Keratinocyte (primary cell): ENCODE measurements around the gene TSTD1. TPM values are rescaled to one million over a fixed set of nuclear protein-coding genes. Genes with fewer than 3 reads are reported as not detected.

ENCODE experiments used
- DNase-seq: peaks from one replicate; pipeline ENCODE4 v3.0.0-alpha.2; 2011; ENCODE audit warnings: low read depth, missing footprints, low spot score
- FAIRE-seq: peaks from 2 replicates; lab custom pipeline; 2011; peaks lifted over from hg19 to GRCh38; lab: Jason Lieb, UNC
- H2AFZ ChIP-seq: 2 replicates; pipeline ENCODE4 v1.6.0; 2012; ENCODE audit warnings: low read length, control low read depth, inconsistent platforms; ENCODE audit not compliant: control insufficient read depth
- H3K27ac ChIP-seq: 2 replicates; pipeline ENCODE4 v1.5.1; 2011; ENCODE audit warnings: low read length; ENCODE audit not compliant: control insufficient read depth, insufficient read depth
- H3K27me3 ChIP-seq: 3 replicates; pipeline ENCODE4 v1.6.0; 2011; ENCODE audit warnings: low read length; ENCODE audit not compliant: control insufficient read depth, insufficient read depth; ENCODE audit errors: extremely low read depth
- H3K36me3 ChIP-seq, 2 experiments: 2 replicates in 1 of 2; 3 replicates in 1 of 2; pipeline ENCODE4 v1.5.1; 2011; ENCODE audit warnings: low read length in 2 of 2, mild to moderate bottlenecking in 1 of 2; ENCODE audit not compliant: control insufficient read depth in 2 of 2, insufficient read depth in 2 of 2; ENCODE audit errors: extremely low read depth in 1 of 2
- H3K4me1 ChIP-seq: 3 replicates; pipeline ENCODE4 v1.5.1; 2011; ENCODE audit warnings: low read length; ENCODE audit not compliant: control insufficient read depth, insufficient read depth; ENCODE audit errors: extremely low read depth
- H3K4me2 ChIP-seq: 3 replicates; pipeline ENCODE4 v1.6.0; 2011; ENCODE audit warnings: low read depth, low read length; ENCODE audit not compliant: control insufficient read depth, insufficient read depth; ENCODE audit errors: extremely low read depth
- H3K4me3 ChIP-seq, 3 experiments: fragments of 200-600 bp in 1 of 3; sonication (generic) in 1 of 3; 2 replicates in 2 of 3; 3 replicates in 1 of 3; pipeline ENCODE4 v1.5.1; 2011 to 2016; ENCODE audit warnings: low read length in 3 of 3, mild to moderate bottlenecking in 3 of 3, control low read depth in 2 of 3, inconsistent platforms in 1 of 3, low read depth in 1 of 3, mixed read lengths in 1 of 3, mixed run types in 1 of 3, moderate library complexity in 1 of 3; ENCODE audit not compliant: control insufficient read depth in 2 of 3, insufficient read depth in 2 of 3; ENCODE audit errors: extremely low read depth in 1 of 3
- H3K79me2 ChIP-seq: 2 replicates; pipeline ENCODE4 v1.6.0; 2012; ENCODE audit warnings: low read length; ENCODE audit not compliant: control insufficient read depth, insufficient read depth
- H3K9ac ChIP-seq: 3 replicates; pipeline ENCODE4 v1.6.0; 2011; ENCODE audit warnings: low read length; ENCODE audit not compliant: control insufficient read depth, insufficient read depth; ENCODE audit errors: extremely low read depth
- H3K9me1 ChIP-seq: 3 replicates; pipeline ENCODE4 v1.6.0; 2011; ENCODE audit warnings: low read length; ENCODE audit not compliant: control insufficient read depth, insufficient read depth; ENCODE audit errors: extremely low read depth
- H3K9me3 ChIP-seq: 2 replicates; pipeline ENCODE4 v1.5.1; 2012; ENCODE audit warnings: low read depth, low read length; ENCODE audit not compliant: control insufficient read depth
- H4K20me1 ChIP-seq: 3 replicates; pipeline ENCODE4 v1.6.0; 2011; ENCODE audit warnings: low read length; ENCODE audit not compliant: control insufficient read depth, insufficient read depth; ENCODE audit errors: extremely low read depth
- CTCF ChIP-seq, 3 experiments: IDR thresholded peaks in 1 of 3; conservative IDR thresholded peaks in 1 of 3; optimal IDR thresholded peaks in 1 of 3; 2 replicates in 2 of 3; 3 replicates in 1 of 3; pipeline versions ENCODE3 to v1.5.1; 2011; ENCODE audit warnings: low read length in 3 of 3, mild to moderate bottlenecking in 3 of 3, moderate library complexity in 2 of 3, control low read depth in 1 of 3, inconsistent platforms in 1 of 3; ENCODE audit not compliant: insufficient read depth in 2 of 3; ENCODE audit errors: extremely low read depth in 1 of 3
- EZH2 ChIP-seq: IDR thresholded peaks from one replicate; pipeline ENCODE4 v1.6.1; 2012; ENCODE audit warnings: inconsistent platforms, mild to moderate bottlenecking, low read length, moderate library complexity
- dilution Hi-C: fragments of 300-500 bp; cut with MboI; formaldehyde crosslinking; loops from one replicate; pipeline ENCODE4 v1.7.0; 2020; ENCODE audit warnings: low sequenced_read_pairs; ENCODE audit not compliant: extremely low pct_ligation_motif_present
- polyA plus RNA-seq, 5 experiments: library from polyadenylated mRNA; depleted of rRNA in 3 of 5; stranded (reverse) in 3 of 5; stranded (forward) in 1 of 5; unstranded in 1 of 5; fragments of >200 nt; gene quantifications; 1 replicate in 1 of 5; 2 replicates in 3 of 5; 3 replicates in 1 of 5; pipeline versions ENCODE4 v1.2.1 to v1.2.3, GENCODE V29; 2011 to 2012; ENCODE audit warnings: missing spikeins in 2 of 5, low read depth in 1 of 5, low replicate concordance in 1 of 5

The TSTD1 gene
- polyA plus RNA-seq, 1 donor (not counting 4 experiments of a cell fraction or from before 2014, with no cell fraction given), result 106 TPM

- Histone ChIP-seq H3K9ac (no peak overlapping the region), H3K4me2 (no peak overlapping the region), H3K4me3 (no peak overlapping the region), H2AFZ (no peak overlapping the region), H3K36me3 (no peaks in the 10 kb centered on the region), H3K9me3 (no peaks in the 10 kb centered on the region), H3K9me1 (peaks cover 2% of the 10 kb centered on the region), H3K27me3 (no peaks in the 10 kb centered on the region), H3K4me1 (peaks cover 28% of the 10 kb centered on the region), H3K27ac (no peak overlapping the region), H4K20me1 (no peaks in the 10 kb centered on the region), H3K79me2 (no peaks in the 10 kb centered on the region)
- dilution Hi-C loops, result no loop called here
- no peak for FAIRE-seq
- TF ChIP-seq CTCF (optimal IDR thresholded peaks at IDR 0.05 in 1 of 3, IDR thresholded peaks at IDR 0.05 in 1 of 3, conservative IDR thresholded peaks at IDR 0.05 in 1 of 3; ENCODE audit: extremely low read depth in 1 of 3, insufficient read depth in 2 of 3, low read length in 3 of 3) (no peak), EZH2 (no peak)
- no peak for DNase-seq
Measured at GRCh38 chr1:161069241-161069640, 30.5 kb upstream of the TSTD1 start.

- Histone ChIP-seq H3K9ac (no peak overlapping the region), H3K9me3 (no peaks in the 10 kb centered on the region), H4K20me1 (no peaks in the 10 kb centered on the region), H3K4me1 (peaks cover 21% of the 10 kb centered on the region), H3K79me2 (no peaks in the 10 kb centered on the region), H3K27ac (no peak overlapping the region), H3K4me2 (no peak overlapping the region), H3K36me3 (no peaks in the 10 kb centered on the region), H3K4me3 (no peak overlapping the region), H2AFZ (peak overlapping the region; percentile 61), H3K9me1 (peaks cover 2% of the 10 kb centered on the region), H3K27me3 (no peaks in the 10 kb centered on the region)
- dilution Hi-C loops, result no loop called here
- no peak for FAIRE-seq
- no peak for DNase-seq
- TF ChIP-seq EZH2, result no peak
- no peak for TF ChIP-seq CTCF (optimal IDR thresholded peaks at IDR 0.05 in 1 of 3, IDR thresholded peaks at IDR 0.05 in 1 of 3, conservative IDR thresholded peaks at IDR 0.05 in 1 of 3; ENCODE audit: extremely low read depth in 1 of 3, insufficient read depth in 2 of 3, low read length in 3 of 3)
Measured at GRCh38 chr1:161068306-161069234, 29.8 kb upstream of the TSTD1 start.
